ENCODE data around the gene MYLK4. TPM values are rescaled to one million over a fixed set of nuclear protein-coding genes. Genes with fewer than 3 reads are reported as not detected.

Gene MYLK4
- total and polyA plus RNA-seq, 2 of the 13 experiments (the other 11 are each of a cell fraction or from before 2014, with no cell fraction given): 0.26 to 0.29 TPM

DNA sequence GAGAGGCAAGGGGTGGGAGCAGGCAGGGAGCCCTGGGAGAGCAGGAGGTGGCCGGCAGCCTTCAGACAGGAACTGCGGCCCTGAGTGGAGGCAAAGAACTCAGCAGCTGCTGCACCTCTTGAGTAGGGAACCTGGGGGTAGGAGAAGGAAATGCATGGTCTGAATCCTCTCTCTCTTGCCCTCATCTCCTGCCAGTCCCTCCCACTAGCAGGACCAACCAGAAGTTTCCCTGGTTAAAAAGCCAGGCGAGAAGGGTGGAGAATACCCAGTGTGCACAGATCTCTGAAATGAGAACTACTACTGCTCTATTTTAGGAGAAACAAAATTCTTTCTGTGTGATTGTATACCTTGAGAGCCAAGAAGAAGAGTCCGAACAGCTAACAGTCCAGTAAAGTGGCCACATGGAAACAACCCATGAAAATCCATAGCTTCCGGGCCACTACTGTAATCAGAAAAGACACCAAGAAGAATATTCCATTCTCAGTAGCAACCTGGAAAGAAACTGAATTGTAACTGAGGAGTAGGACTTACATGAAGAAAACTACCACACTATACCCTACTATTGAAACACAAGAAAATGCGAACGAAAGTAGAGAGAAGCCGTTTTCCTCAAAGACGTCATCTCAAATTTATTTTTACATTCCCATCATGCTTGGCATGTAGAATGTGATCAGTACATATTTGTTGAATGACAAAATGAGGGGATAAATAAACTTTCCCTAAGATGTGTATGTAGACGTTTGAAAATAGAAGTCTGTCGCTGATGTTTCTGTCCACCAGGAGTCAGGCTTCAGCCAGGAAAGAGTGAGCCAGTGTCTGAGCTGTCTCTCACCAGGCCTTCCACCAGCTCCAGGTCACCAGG is 40.1 kb upstream of the MYLK4 start (continued):
- TF ChIP-seq RCOR2 (CRISPR knock-in tag; IDR thresholded peaks at IDR 0.05) (0 out of 2 replicates have a peak, but pooled peaks have one; percentile 35), FOSL2 (CRISPR knock-in tag; IDR thresholded peaks at IDR 0.05) (peak; percentile 63), ZNF839 (CRISPR knock-in tag; IDR thresholded peaks at IDR 0.05; ENCODE audit: borderline replicate concordance) (no peak), ZMYM2 (CRISPR knock-in tag; IDR thresholded peaks at IDR 0.05) (no peak), ISX (CRISPR knock-in tag; conservative IDR thresholded peaks at IDR 0.05) (no peak), SKI (IDR thresholded peaks at IDR 0.05; ENCODE audit: partially characterized antibody) (peak; percentile 31), TP53 (CRISPR knock-in tag; conservative IDR thresholded peaks at IDR 0.05) (no peak), ZNF556 (CRISPR knock-in tag; IDR thresholded peaks at IDR 0.05; ENCODE audit: borderline replicate concordance) (no peak), FOXP4 (CRISPR knock-in tag; IDR thresholded peaks at IDR 0.05) (no peak), TOPORS (CRISPR knock-in tag; IDR thresholded peaks at IDR 0.05) (peak; percentile 20; the same call in 1 of the 2 replicates), SIN3B (IDR thresholded peaks at IDR 0.05; ENCODE audit: low read length) (no peak), ZNF292 (CRISPR knock-in tag; IDR thresholded peaks at IDR 0.05; ENCODE audit: borderline replicate concordance, low read depth) (no peak), AGO2 (optimal IDR thresholded peaks at IDR 0.05; ENCODE audit: low read depth, low read length) (no peak), NCOA1 (CRISPR knock-in tag; IDR thresholded peaks at IDR 0.05) (no peak), ZNF572 (CRISPR knock-in tag; IDR thresholded peaks at IDR 0.05) (no peak), MAX (IDR thresholded peaks at IDR 0.05) (0 out of 2 replicates have a peak, but pooled peaks have one; percentile 21), JUND (CRISPR knock-in tag; IDR thresholded peaks at IDR 0.05) (no peak), SNAPC2 (CRISPR knock-in tag; IDR thresholded peaks at IDR 0.05) (peak; percentile 68; the same call in 1 of the 2 replicates), RARA (CRISPR knock-in tag; IDR thresholded peaks at IDR 0.05) (peak; percentile 45; the same call in 1 of the 2 replicates), PPARG (CRISPR knock-in tag; conservative IDR thresholded peaks at IDR 0.05) (peak; percentile 55; the same call in 1 of the 2 replicates), ZNF232 (CRISPR knock-in tag; IDR thresholded peaks at IDR 0.05; ENCODE audit: borderline replicate concordance) (no peak)
- TF ChIP-seq, protein P1, sequence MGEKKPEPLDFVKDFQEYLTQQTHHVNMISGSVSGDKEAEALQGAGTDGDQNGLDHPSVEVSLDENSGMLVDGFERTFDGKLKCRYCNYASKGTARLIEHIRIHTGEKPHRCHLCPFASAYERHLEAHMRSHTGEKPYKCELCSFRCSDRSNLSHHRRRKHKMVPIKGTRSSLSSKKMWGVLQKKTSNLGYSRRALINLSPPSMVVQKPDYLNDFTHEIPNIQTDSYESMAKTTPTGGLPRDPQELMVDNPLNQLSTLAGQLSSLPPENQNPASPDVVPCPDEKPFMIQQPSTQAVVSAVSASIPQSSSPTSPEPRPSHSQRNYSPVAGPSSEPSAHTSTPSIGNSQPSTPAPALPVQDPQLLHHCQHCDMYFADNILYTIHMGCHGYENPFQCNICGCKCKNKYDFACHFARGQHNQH (CRISPR knock-in tag; IDR thresholded peaks at IDR 0.05): peak; percentile 69; the same call in 1 of the 2 replicates
- TF ChIP-seq, protein P2, sequence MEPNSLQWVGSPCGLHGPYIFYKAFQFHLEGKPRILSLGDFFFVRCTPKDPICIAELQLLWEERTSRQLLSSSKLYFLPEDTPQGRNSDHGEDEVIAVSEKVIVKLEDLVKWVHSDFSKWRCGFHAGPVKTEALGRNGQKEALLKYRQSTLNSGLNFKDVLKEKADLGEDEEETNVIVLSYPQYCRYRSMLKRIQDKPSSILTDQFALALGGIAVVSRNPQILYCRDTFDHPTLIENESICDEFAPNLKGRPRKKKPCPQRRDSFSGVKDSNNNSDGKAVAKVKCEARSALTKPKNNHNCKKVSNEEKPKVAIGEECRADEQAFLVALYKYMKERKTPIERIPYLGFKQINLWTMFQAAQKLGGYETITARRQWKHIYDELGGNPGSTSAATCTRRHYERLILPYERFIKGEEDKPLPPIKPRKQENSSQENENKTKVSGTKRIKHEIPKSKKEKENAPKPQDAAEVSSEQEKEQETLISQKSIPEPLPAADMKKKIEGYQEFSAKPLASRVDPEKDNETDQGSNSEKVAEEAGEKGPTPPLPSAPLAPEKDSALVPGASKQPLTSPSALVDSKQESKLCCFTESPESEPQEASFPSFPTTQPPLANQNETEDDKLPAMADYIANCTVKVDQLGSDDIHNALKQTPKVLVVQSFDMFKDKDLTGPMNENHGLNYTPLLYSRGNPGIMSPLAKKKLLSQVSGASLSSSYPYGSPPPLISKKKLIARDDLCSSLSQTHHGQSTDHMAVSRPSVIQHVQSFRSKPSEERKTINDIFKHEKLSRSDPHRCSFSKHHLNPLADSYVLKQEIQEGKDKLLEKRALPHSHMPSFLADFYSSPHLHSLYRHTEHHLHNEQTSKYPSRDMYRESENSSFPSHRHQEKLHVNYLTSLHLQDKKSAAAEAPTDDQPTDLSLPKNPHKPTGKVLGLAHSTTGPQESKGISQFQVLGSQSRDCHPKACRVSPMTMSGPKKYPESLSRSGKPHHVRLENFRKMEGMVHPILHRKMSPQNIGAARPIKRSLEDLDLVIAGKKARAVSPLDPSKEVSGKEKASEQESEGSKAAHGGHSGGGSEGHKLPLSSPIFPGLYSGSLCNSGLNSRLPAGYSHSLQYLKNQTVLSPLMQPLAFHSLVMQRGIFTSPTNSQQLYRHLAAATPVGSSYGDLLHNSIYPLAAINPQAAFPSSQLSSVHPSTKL (CRISPR knock-in tag; IDR thresholded peaks at IDR 0.05): peak; percentile 58; the same call in 1 of the 2 replicates

All from HepG2 (cell line).